Fibroblast of mammary gland (primary cell): ENCODE results near the gene SLC24A3.

ENCODE experiments used
- DNase-seq: peaks from one replicate; pipeline ENCODE4 v3.0.0-alpha.2; 2010; ENCODE audit warnings: low read depth
- H3K4me3 ChIP-seq: 2 replicates; pipeline ENCODE4 v1.5.1; 2011; ENCODE audit warnings: low read depth, mild to moderate bottlenecking, low read length, moderate library complexity; ENCODE audit not compliant: control insufficient read depth
- CTCF ChIP-seq: conservative IDR thresholded peaks from 2 replicates; pipeline ENCODE4 v1.5.1; 2011; ENCODE audit warnings: low read depth, low read length, inconsistent platforms; ENCODE audit not compliant: control insufficient read depth, insufficient read depth

The SLC24A3 gene

GRCh38 chr20:19330731-19331130, 118.3 kb downstream of the SLC24A3 start:
- DNase-seq, result no peak
- no peak overlapping the region for H3K4me3 ChIP-seq
- TF ChIP-seq CTCF, result no peak

- no peak for DNase-seq
- H3K4me3 ChIP-seq, result no peak overlapping the region
- no peak for TF ChIP-seq CTCF
Measured at GRCh38 chr20:19333563-19333962, 121.1 kb downstream of the SLC24A3 start.

- no peak overlapping the region for H3K4me3 ChIP-seq
- no peak for TF ChIP-seq CTCF
- DNase-seq, result no peak
Measured at GRCh38 chr20:19335341-19335740, 122.9 kb downstream of the SLC24A3 start.

- no peak for DNase-seq
- H3K4me3 ChIP-seq, result no peak overlapping the region
- TF ChIP-seq CTCF, result no peak
Measured at GRCh38 chr20:19335916-19336315, 123.5 kb downstream of the SLC24A3 start.

GRCh38 chr20:19336631-19337030, 124.2 kb downstream of the SLC24A3 start:
- no peak for TF ChIP-seq CTCF

GRCh38 chr20:19338380-19338779, 125.9 kb downstream of the SLC24A3 start:
- no peak for DNase-seq
- no peak overlapping the region for H3K4me3 ChIP-seq
- TF ChIP-seq CTCF, result no peak

More at GRCh38 chr20:19336631-19337030, 124.2 kb downstream of the SLC24A3 start:
- no peak overlapping the region for H3K4me3 ChIP-seq
- DNase-seq, result no peak

GRCh38 chr20:19338960-19339359, 126.5 kb downstream of the SLC24A3 start:
- DNase-seq, result no peak

More at GRCh38 chr20:19338960-19339359, 126.5 kb downstream of the SLC24A3 start:
- no peak for TF ChIP-seq CTCF
- H3K4me3 ChIP-seq, result no peak overlapping the region
